Fibroblast of villous mesenchyme (primary cell): ENCODE data around the gene COL20A1. TPM values are rescaled to one million over a fixed set of nuclear protein-coding genes. Genes with fewer than 3 reads are reported as not detected.

Source experiments
- DNase-seq: peaks from one replicate; pipeline ENCODE4 v3.0.0-alpha.2; 2010; ENCODE audit warnings: low read depth
- H3K4me3 ChIP-seq: 2 replicates; pipeline ENCODE4 v1.5.1; 2011; ENCODE audit warnings: low read depth, mild to moderate bottlenecking, low read length
- CTCF ChIP-seq: IDR thresholded peaks from 2 replicates; pipeline ENCODE4 v1.5.1; 2012; ENCODE audit warnings: low read depth, mild to moderate bottlenecking, low read length; ENCODE audit not compliant: insufficient read depth
- total RNA-seq: library from RNA; depleted of rRNA; stranded (reverse); fragments of >200 nt; gene quantifications from 2 replicates; pipeline ENCODE4 v1.2.3, GENCODE V29; 2012

Gene COL20A1
- total RNA-seq, 1 donor, result under 0.01 TPM

- no peak for TF ChIP-seq CTCF
- no peak overlapping the region for H3K4me3 ChIP-seq
- no peak for DNase-seq
Measured at GRCh38 chr20:63329331-63330083, 36.5 kb downstream of the COL20A1 start.

- TF ChIP-seq CTCF, result no peak
- no peak for DNase-seq
Measured at GRCh38 chr20:63330084-63330760, 37.2 kb downstream of the COL20A1 start.

GRCh38 chr20:63330940-63331339 lies 38.0 kb downstream of the COL20A1 start:
- no peak for TF ChIP-seq CTCF
- no peak overlapping the region for H3K4me3 ChIP-seq

More at GRCh38 chr20:63330084-63330760, 37.2 kb downstream of the COL20A1 start:
- H3K4me3 ChIP-seq, result no peak overlapping the region

GRCh38 chr20:63331741-63332400 lies 38.9 kb downstream of the COL20A1 start:
- TF ChIP-seq CTCF, result no peak
- no peak for DNase-seq
- no peak overlapping the region for H3K4me3 ChIP-seq

More at GRCh38 chr20:63330940-63331339, 38.0 kb downstream of the COL20A1 start:
- DNase-seq, result no peak

- H3K4me3 ChIP-seq, result no peak overlapping the region
- no peak for TF ChIP-seq CTCF
- DNase-seq, result no peak
Measured at GRCh38 chr20:63332488-63333240, 39.7 kb downstream of the COL20A1 start.

GRCh38 chr20:63333241-63333836 lies 40.4 kb downstream of the COL20A1 start:
- no peak for TF ChIP-seq CTCF

More at GRCh38 chr20:63333241-63333836, 40.4 kb downstream of the COL20A1 start:
- DNase-seq, result no peak
- no peak overlapping the region for H3K4me3 ChIP-seq
